Transverse colon (tissue), 4 donors: ENCODE results near the gene TCERG1L. TPM values are rescaled to one million over a fixed set of nuclear protein-coding genes. Genes with fewer than 3 reads are reported as not detected.

Experiments used
- DNase-seq: peaks from one replicate; pipeline ENCODE4 v3.0.0-alpha.2; 2019
- H3K27ac ChIP-seq, 4 donors: fragments of 200-600 bp; sonication (generic); 2 replicates each; pipeline ENCODE4 v1.5.1; 2016 to 2018; ENCODE audit warnings: inconsistent platforms in 4 of 4
- H3K27me3 ChIP-seq: fragments of 200-600 bp; sonication (generic); 2 replicates; pipeline ENCODE4 v1.5.1; 2017; ENCODE audit warnings: inconsistent platforms
- H3K36me3 ChIP-seq, 4 donors: fragments of 200-600 bp; sonication (generic); 2 replicates each; pipeline ENCODE4 v1.5.1; 2017 to 2019; ENCODE audit warnings: inconsistent platforms in 4 of 4
- H3K4me1 ChIP-seq, 4 donors: fragments of 200-600 bp; sonication (generic); 2 replicates each; pipeline ENCODE4 v1.5.1; 2017 to 2020; ENCODE audit warnings: inconsistent platforms in 4 of 4
- H3K4me3 ChIP-seq, 4 donors: fragments of 200-600 bp; sonication (generic); 1 replicate in 1 of 4; 2 replicates in 3 of 4; pipeline versions ENCODE4 v1.5.1 to v1.6.1; 2017 to 2019; ENCODE audit warnings: inconsistent platforms in 4 of 4
- H3K9me3 ChIP-seq, 2 donors: fragments of 200-600 bp; sonication (generic); 2 replicates each; pipeline ENCODE4 v1.5.1; 2017 to 2019; ENCODE audit warnings: inconsistent platforms in 2 of 2
- CTCF ChIP-seq, 5 experiments: fragments of 200-600 bp in 3 of 5; fragments of 450-650 bp in 2 of 5; sonication (generic) in 3 of 5; IDR thresholded peaks; 1 replicate in 2 of 5; 2 replicates in 3 of 5; pipeline ENCODE4 v1.5.1; 2016 to 2017; ENCODE audit warnings: antibody characterized with exemption in 5 of 5, inconsistent platforms in 3 of 5, mild to moderate bottlenecking in 2 of 5, moderate library complexity in 1 of 5
- EP300 ChIP-seq: sonication (generic); formaldehyde crosslinking; IDR thresholded peaks from one replicate; pipeline ENCODE4 v1.6.1; 2017; ENCODE audit warnings: antibody characterized with exemption, low read depth
- POLR2A ChIP-seq: fragments of 450-650 bp; IDR thresholded peaks from one replicate; pipeline ENCODE4 v1.6.1; 2016; ENCODE audit warnings: antibody characterized with exemption, mild to moderate bottlenecking, moderate library complexity
- POLR2AphosphoS5 ChIP-seq, 3 donors: sonication (generic); formaldehyde crosslinking; IDR thresholded peaks; one replicate each; pipeline ENCODE4 v1.6.1; 2016; ENCODE audit warnings: antibody characterized with exemption in 3 of 3
- WGBS, 2 donors: methylation state at CpG; one replicate each; pipeline ENCODE4 v1.1.5; 2018; ENCODE audit warnings: low coverage in 1 of 2; 5-methylcytosine and 5-hydroxymethylcytosine counted together
- in situ Hi-C, 4 donors: fragments of 200-750 bp; cut with MboI; loops; one replicate each; pipeline versions ENCODE4 v1.15.0 to v1.15.1; 2017; ENCODE audit warnings: low sequenced_read_pairs in 3 of 4, low pct_ligation_motif_present in 1 of 4, low pct_unique_long_range_greater_than_20kb in 1 of 4
- intact Hi-C: fragments of 100-400 bp; cut with DNase I; formaldehyde crosslinking; loops from one replicate; pipeline ENCODE4 v1.15.1; 2023; ENCODE audit warnings: low total_unique reads
- total RNA-seq, 4 donors: library from RNA; depleted of rRNA; stranded (reverse); fragments of >200 nt; gene quantifications; one replicate each; pipeline ENCODE4 v1.1.0, GENCODE V29; 2016

Gene TCERG1L
- total RNA-seq, 4 donors from 2014 or later: 0.16 TPM; not detected in 3

GRCh38 chr10:131221632-131222277, 89.8 kb downstream of the TCERG1L start:
- 75 to 83% methylated on average over 5 to 23 of the region's 23 CpGs for WGBS, 2 donors
- TF ChIP-seq EP300 (no peak), POLR2AphosphoS5 (IDR thresholded peaks at IDR 0.05) (no peak), POLR2A (no peak), CTCF (IDR thresholded peaks at IDR 0.05) (no peak)
- DNase-seq: no peak
- intact Hi-C loops (no loop called here), in situ Hi-C loops (no loop called here)
- Histone ChIP-seq H3K27ac (no peak overlapping the region), H3K4me1 (no peaks in the 10 kb centered on the region), H3K36me3 (no peaks in the 10 kb centered on the region), H3K27me3 (no peaks in the 10 kb centered on the region), H3K9me3 (no peaks in the 10 kb centered on the region), H3K4me3 (no peak overlapping the region)

GRCh38 chr10:131220601-131221171, 90.8 kb downstream of the TCERG1L start:
- H3K36me3 ChIP-seq: no peaks in the 10 kb centered on the region
- DNase-seq: no peak
- no peaks in the 10 kb centered on the region for H3K4me1 ChIP-seq
- TF ChIP-seq POLR2AphosphoS5 (IDR thresholded peaks at IDR 0.05): no peak
- no peak for TF ChIP-seq CTCF (IDR thresholded peaks at IDR 0.05)
- TF ChIP-seq POLR2A: no peak
- TF ChIP-seq EP300: no peak
- H3K4me3 ChIP-seq: no peak overlapping the region
- intact Hi-C loops: no loop called here
- 73% methylated on average over 11 of the region's 11 CpGs; no CpG with 5 or more reads in 1 of the 2 donors for WGBS, 2 donors
- H3K27me3 ChIP-seq: no peaks in the 10 kb centered on the region
- no peaks in the 10 kb centered on the region for H3K9me3 ChIP-seq
- no peak overlapping the region for H3K27ac ChIP-seq
- in situ Hi-C loops: no loop called here

GRCh38 chr10:131219955-131220489, 91.5 kb downstream of the TCERG1L start:
- no peaks in the 10 kb centered on the region for H3K27me3 ChIP-seq
- H3K36me3 ChIP-seq: no peaks in the 10 kb centered on the region
- intact Hi-C loops: no loop called here
- DNase-seq: no peak
- in situ Hi-C loops: no loop called here
- no peak for TF ChIP-seq POLR2AphosphoS5 (IDR thresholded peaks at IDR 0.05)
- no peak for TF ChIP-seq POLR2A
- TF ChIP-seq EP300: no peak
- TF ChIP-seq CTCF (IDR thresholded peaks at IDR 0.05): no peak
- H3K4me3 ChIP-seq: no peak overlapping the region
- no peaks in the 10 kb centered on the region for H3K9me3 ChIP-seq
- no peak overlapping the region for H3K27ac ChIP-seq
- H3K4me1 ChIP-seq: no peaks in the 10 kb centered on the region
- WGBS, 2 donors: 65 to 83% methylated on average over 4 to 13 of the region's 15 CpGs

- no peaks in the 10 kb centered on the region for H3K4me1 ChIP-seq
- no peak overlapping the region for H3K4me3 ChIP-seq
- 92% methylated on average over 10 of the region's 10 CpGs; no CpG with 5 or more reads in 1 of the 2 donors for WGBS, 2 donors
- no peaks in the 10 kb centered on the region for H3K27me3 ChIP-seq
- no peak for DNase-seq
- H3K27ac ChIP-seq: no peak overlapping the region
- H3K9me3 ChIP-seq: no peaks in the 10 kb centered on the region
- H3K36me3 ChIP-seq: no peaks in the 10 kb centered on the region
- in situ Hi-C loops: no loop called here
- TF ChIP-seq POLR2A: no peak
- no peak for TF ChIP-seq EP300
- TF ChIP-seq CTCF (IDR thresholded peaks at IDR 0.05): no peak
- TF ChIP-seq POLR2AphosphoS5 (IDR thresholded peaks at IDR 0.05): no peak
- intact Hi-C loops: no loop called here
These were observed 92.0 kb downstream of the TCERG1L start for GRCh38 chr10:131219584-131219886.
